HCT116 (cell line): Measurements from ENCODE around the gene ZNF335. TPM values are rescaled to one million over a fixed set of nuclear protein-coding genes. Genes with fewer than 3 reads are reported as not detected.

Experiments
- ATAC-seq: fragments of 200-7000 bp; cut with Tn5 transposase; 2 replicates; pipeline ENCODE4 v1.9.1; 2020; ENCODE audit warnings: mild to moderate bottlenecking, moderate library complexity
- BruUV-seq: library from RNA; stranded (reverse); fragments of 400-500 nt; replicated peaks from 2 replicates; lab custom pipeline; 2021; lab: Mats Ljungman, UMichigan
- CTCF ChIA-PET: fragments of 300-600 bp; sonication (Branson Sonifier 250); formaldehyde crosslinking; loops from one replicate; lab custom pipeline; 2021; ENCODE audit warnings: antibody characterized with exemption; lab: Charles Lee
- POLR2A ChIA-PET: fragments of 300-600, 350-600 bp; sonication (Branson Sonifier 250); formaldehyde crosslinking; loops from one replicate; lab custom pipeline; 2021; ENCODE audit warnings: antibody characterized with exemption; lab: Charles Lee
- RAD21 ChIA-PET, 2 experiments: fragments of 300-600 bp; sonication (Branson Sonifier 250); formaldehyde crosslinking; loops; one replicate each; lab custom pipeline; 2023; ENCODE audit warnings: low total read pairs in 2 of 2; ENCODE audit not compliant: uncharacterized antibody in 2 of 2, unreplicated experiment in 2 of 2, low non-redundant PET in 1 of 2; lab: Charles Lee
- DNase-seq: peaks from one replicate; pipeline ENCODE4 v3.0.0-alpha.2; 2010; ENCODE audit warnings: low read depth, low spot score
- H2AFZ ChIP-seq: fragments of 200-600 bp; shearing (Covaris generic), sonication (generic); 2 replicates; pipeline ENCODE4 v1.6.1; 2017; ENCODE audit warnings: low read depth, mixed run types, mixed read lengths, antibody characterized with exemption, low read length; ENCODE audit not compliant: poor library complexity, severe bottlenecking
- H3K27ac ChIP-seq: 2 replicates; pipeline ENCODE4 v1.5.1; 2012; ENCODE audit warnings: low read depth, low read length
- H3K27me3 ChIP-seq: fragments of 200-600 bp; sonication (generic); 2 replicates; pipeline ENCODE4 v1.6.1; 2016; ENCODE audit warnings: mixed run types, low read length, mixed read lengths; ENCODE audit not compliant: insufficient read depth
- H3K36me3 ChIP-seq, 2 experiments: fragments of 200-500 bp in 1 of 2; fragments of 200-600 bp in 1 of 2; sonication (Bioruptor generic) in 1 of 2; sonication (generic) in 1 of 2; 2 replicates each; pipeline versions ENCODE4 v1.5.1 to v1.6.1; 2014 to 2016; ENCODE audit warnings: low read length in 2 of 2, inconsistent platforms in 1 of 2, mixed read lengths in 1 of 2, mixed run types in 1 of 2; ENCODE audit not compliant: insufficient read depth in 2 of 2, control insufficient read depth in 1 of 2
- H3K4me1 ChIP-seq, 2 experiments: fragments of 200-600 bp in 1 of 2; sonication (generic) in 1 of 2; 2 replicates each; pipeline versions ENCODE4 v1.5.1 to v1.6.1; 2012 to 2017; ENCODE audit warnings: low read length in 2 of 2, inconsistent platforms in 1 of 2, mild to moderate bottlenecking in 1 of 2, mixed read lengths in 1 of 2, mixed run types in 1 of 2, moderate library complexity in 1 of 2; ENCODE audit not compliant: insufficient read depth in 2 of 2, control insufficient read depth in 1 of 2
- H3K4me2 ChIP-seq: fragments of 200-600 bp; sonication (generic); 2 replicates; pipeline ENCODE4 v1.6.1; 2017; ENCODE audit warnings: mixed run types, low read length, mixed read lengths
- H3K4me3 ChIP-seq, 2 experiments: fragments of 200-600 bp in 1 of 2; sonication (generic) in 1 of 2; replicated peaks in 1 of 2; 2 replicates each; pipeline ENCODE4 v1.5.1; 2011 to 2016; ENCODE audit warnings: low read length in 2 of 2, control low read depth in 1 of 2, low read depth in 1 of 2, mild to moderate bottlenecking in 1 of 2, mixed read lengths in 1 of 2, mixed run types in 1 of 2
- H3K79me2 ChIP-seq: fragments of 200-600 bp; sonication (generic); 2 replicates; pipeline ENCODE4 v1.6.1; 2017; ENCODE audit warnings: mild to moderate bottlenecking, mixed run types, low read length, moderate library complexity, mixed read lengths; ENCODE audit not compliant: insufficient read depth
- H3K9ac ChIP-seq: fragments of 200-600 bp; sonication (generic); 2 replicates; pipeline ENCODE4 v1.6.1; 2016; ENCODE audit warnings: low read length, mixed read lengths
- H3K9me2 ChIP-seq: fragments of 200-600 bp; sonication (generic), shearing (Covaris generic); 2 replicates; pipeline ENCODE4 v1.6.1; 2017; ENCODE audit warnings: mixed run types, mild to moderate bottlenecking, moderate library complexity; ENCODE audit not compliant: insufficient read depth
- H3K9me3 ChIP-seq, 2 experiments: fragments of 200-500 bp in 1 of 2; fragments of 200-600 bp in 1 of 2; sonication (Bioruptor generic) in 1 of 2; sonication (generic) in 1 of 2; 2 replicates each; pipeline ENCODE4 v1.6.1; 2014 to 2017; ENCODE audit warnings: low read length in 2 of 2, mixed read lengths in 2 of 2, inconsistent platforms in 1 of 2, low read depth in 1 of 2, mild to moderate bottlenecking in 1 of 2, mixed run types in 1 of 2, moderate library complexity in 1 of 2; ENCODE audit not compliant: control insufficient read depth in 1 of 2, insufficient read depth in 1 of 2
- H4K20me1 ChIP-seq: fragments of 200-600 bp; sonication (generic), shearing (Covaris generic); 2 replicates; pipeline ENCODE4 v1.6.1; 2017; ENCODE audit warnings: mixed run types, mild to moderate bottlenecking, moderate library complexity; ENCODE audit not compliant: insufficient read depth
- CBX3 ChIP-seq: IDR thresholded peaks from 2 replicates; pipeline ENCODE4 v1.6.1; 2012; ENCODE audit warnings: low read depth
- CEBPB ChIP-seq: IDR thresholded peaks from 2 replicates; pipeline ENCODE4 v1.6.1; 2012; ENCODE audit warnings: low read depth
- EGR1 ChIP-seq: IDR thresholded peaks from 2 replicates; pipeline ENCODE4 v1.6.1; 2012; ENCODE audit warnings: low read depth
- EZH2phosphoT487 ChIP-seq: fragments of 200-600 bp; IDR thresholded peaks from 2 replicates; pipeline ENCODE4 v1.6.1; 2018; ENCODE audit warnings: antibody characterized with exemption, borderline replicate concordance
- FOSL1 ChIP-seq: IDR thresholded peaks from 2 replicates; pipeline ENCODE4 v1.6.1; 2012; ENCODE audit warnings: low read depth
- JUND ChIP-seq: IDR thresholded peaks from 2 replicates; pipeline ENCODE4 v1.6.1; 2012
- POLR2AphosphoS5 ChIP-seq: IDR thresholded peaks from 2 replicates; pipeline ENCODE4 v1.6.1; 2011; ENCODE audit warnings: mild to moderate bottlenecking, low read depth, low read length, moderate library complexity
- RAD21 ChIP-seq: IDR thresholded peaks from 2 replicates; pipeline ENCODE4 v1.6.1; 2012; ENCODE audit warnings: low read depth, mild to moderate bottlenecking
- SIN3A ChIP-seq: IDR thresholded peaks from 2 replicates; pipeline ENCODE4 v1.6.1; 2012; ENCODE audit warnings: low read depth
- SP1 ChIP-seq: IDR thresholded peaks from 2 replicates; pipeline ENCODE4 v1.6.1; 2012; ENCODE audit warnings: low read depth
- SRF ChIP-seq: IDR thresholded peaks from 2 replicates; pipeline ENCODE4 v1.6.1; 2012; ENCODE audit warnings: low read depth
- TCF7L2 ChIP-seq: IDR thresholded peaks from 2 replicates; pipeline ENCODE4 v1.7.0; 2011; ENCODE audit warnings: borderline replicate concordance, inconsistent platforms; ENCODE audit not compliant: insufficient read depth, insufficient read length; ENCODE audit errors: extremely low read depth
- YY1 ChIP-seq: IDR thresholded peaks from 2 replicates; pipeline ENCODE4 v1.6.1; 2011; ENCODE audit warnings: low read length, low read depth, moderate library complexity, mild to moderate bottlenecking; ENCODE audit not compliant: insufficient replicate concordance; ENCODE audit errors: extremely low read depth
- ZFX ChIP-seq: fragments of 450-650 bp; IDR thresholded peaks from 2 replicates; pipeline ENCODE4 v1.6.1; 2017
- ZNF274 ChIP-seq: fragments of 200-500 bp; sonication (Bioruptor generic); IDR thresholded peaks from 2 replicates; pipeline ENCODE4 v1.6.1; 2014; ENCODE audit warnings: mild to moderate bottlenecking, low read depth, low read length, inconsistent platforms
- intact Hi-C: fragments of 100-400 bp; cut with micrococcal nuclease; formaldehyde crosslinking; loops from 2 replicates; pipeline ENCODE4 v1.10.0; 2022
- total RNA-seq: library from RNA; stranded (reverse); gene quantifications from one replicate; pipeline ENCODE4 v1.2.1, GENCODE V29; 2021; ENCODE audit not compliant: unreplicated experiment
- TF ChIP-seq, protein P1 (sequence below): IDR thresholded peaks from 2 replicates; pipeline ENCODE4 v1.6.1; 2012; ENCODE audit warnings: low read depth
- TF ChIP-seq, protein P2 (sequence below), 3 experiments: fragments of 200-600 bp in 1 of 3; sonication (generic) in 1 of 3; IDR thresholded peaks in 2 of 3; conservative IDR thresholded peaks in 1 of 3; 2 replicates each; pipeline ENCODE4 v1.5.1; 2012 to 2017; ENCODE audit warnings: low read depth in 2 of 3, low read length in 2 of 3, antibody characterized with exemption in 1 of 3, borderline replicate concordance in 1 of 3, control low read depth in 1 of 3, mild to moderate bottlenecking in 1 of 3, mixed read lengths in 1 of 3, mixed run types in 1 of 3, moderate library complexity in 1 of 3; ENCODE audit not compliant: insufficient read depth in 1 of 3
- TF ChIP-seq, protein P3 (sequence below): IDR thresholded peaks from 2 replicates; pipeline ENCODE4 v1.6.1; 2012

ZNF335 gene
- total RNA-seq, 1 experiment from 2014 or later, result 20.8 TPM

DNA sequence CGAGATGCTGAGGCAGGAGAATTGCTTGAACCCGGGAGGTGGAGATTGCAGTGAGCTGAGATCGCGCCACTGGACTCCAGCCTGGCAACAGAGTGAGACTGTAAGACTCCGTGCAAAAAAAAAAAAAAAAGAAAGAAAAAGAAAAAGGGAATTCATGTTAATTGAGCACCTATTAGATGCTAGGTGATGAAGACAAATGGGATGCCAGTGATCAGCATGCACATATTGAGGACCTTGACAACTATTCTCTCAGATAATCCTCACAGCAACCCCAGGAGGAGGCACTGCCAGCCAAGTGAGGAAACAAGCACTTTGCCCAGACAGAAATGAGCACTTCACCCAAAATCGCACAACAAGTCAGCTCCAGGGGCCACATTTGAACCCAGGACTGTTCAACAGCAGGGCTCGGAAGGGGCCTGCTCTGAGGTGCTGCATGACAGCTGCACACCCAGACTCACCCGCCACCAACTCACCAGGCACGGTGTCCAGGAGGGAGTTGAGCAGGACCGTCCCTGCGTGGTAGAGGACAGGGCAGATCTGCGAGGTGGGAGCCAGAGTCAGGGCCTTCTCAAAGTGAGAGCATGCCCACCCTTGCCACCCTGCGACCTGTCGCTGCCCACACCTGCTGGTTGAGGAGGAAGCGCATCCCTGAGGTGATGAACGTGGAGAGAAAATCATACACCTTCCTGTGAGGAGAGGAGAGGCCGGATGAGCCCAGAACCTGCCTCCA lies 64.6 kb downstream of the ZNF335 start:
- no peak overlapping the region for H3K27ac ChIP-seq
- H3K79me2 ChIP-seq, result no peaks in the 10 kb centered on the region
- H3K4me3 ChIP-seq, result no peak overlapping the region
- no peak overlapping the region for H3K4me2 ChIP-seq
- ATAC-seq (no peak), DNase-seq (no peak)
- no peaks in the 10 kb centered on the region for H3K27me3 ChIP-seq
- H3K4me1 ChIP-seq, result peaks cover 5 to 33% of the 10 kb centered on the region in 2 experiments
- no peaks in the 10 kb centered on the region for H3K36me3 ChIP-seq
- CTCF ChIA-PET, result no interaction called here
- RAD21 ChIA-PET, result no interaction called here
- H4K20me1 ChIP-seq, result no peaks in the 10 kb centered on the region
- TF ChIP-seq RAD21 (no peak), YY1 (no peak), POLR2AphosphoS5 (no peak), EZH2phosphoT487 (no peak), ZNF274 (no peak), CEBPB (no peak), SIN3A (no peak), SRF (no peak), TCF7L2 (no peak), SP1 (no peak), FOSL1 (no peak), CBX3 (no peak), JUND (no peak), ZFX (no peak), EGR1 (no peak)
- TF ChIP-seq, protein P1, sequence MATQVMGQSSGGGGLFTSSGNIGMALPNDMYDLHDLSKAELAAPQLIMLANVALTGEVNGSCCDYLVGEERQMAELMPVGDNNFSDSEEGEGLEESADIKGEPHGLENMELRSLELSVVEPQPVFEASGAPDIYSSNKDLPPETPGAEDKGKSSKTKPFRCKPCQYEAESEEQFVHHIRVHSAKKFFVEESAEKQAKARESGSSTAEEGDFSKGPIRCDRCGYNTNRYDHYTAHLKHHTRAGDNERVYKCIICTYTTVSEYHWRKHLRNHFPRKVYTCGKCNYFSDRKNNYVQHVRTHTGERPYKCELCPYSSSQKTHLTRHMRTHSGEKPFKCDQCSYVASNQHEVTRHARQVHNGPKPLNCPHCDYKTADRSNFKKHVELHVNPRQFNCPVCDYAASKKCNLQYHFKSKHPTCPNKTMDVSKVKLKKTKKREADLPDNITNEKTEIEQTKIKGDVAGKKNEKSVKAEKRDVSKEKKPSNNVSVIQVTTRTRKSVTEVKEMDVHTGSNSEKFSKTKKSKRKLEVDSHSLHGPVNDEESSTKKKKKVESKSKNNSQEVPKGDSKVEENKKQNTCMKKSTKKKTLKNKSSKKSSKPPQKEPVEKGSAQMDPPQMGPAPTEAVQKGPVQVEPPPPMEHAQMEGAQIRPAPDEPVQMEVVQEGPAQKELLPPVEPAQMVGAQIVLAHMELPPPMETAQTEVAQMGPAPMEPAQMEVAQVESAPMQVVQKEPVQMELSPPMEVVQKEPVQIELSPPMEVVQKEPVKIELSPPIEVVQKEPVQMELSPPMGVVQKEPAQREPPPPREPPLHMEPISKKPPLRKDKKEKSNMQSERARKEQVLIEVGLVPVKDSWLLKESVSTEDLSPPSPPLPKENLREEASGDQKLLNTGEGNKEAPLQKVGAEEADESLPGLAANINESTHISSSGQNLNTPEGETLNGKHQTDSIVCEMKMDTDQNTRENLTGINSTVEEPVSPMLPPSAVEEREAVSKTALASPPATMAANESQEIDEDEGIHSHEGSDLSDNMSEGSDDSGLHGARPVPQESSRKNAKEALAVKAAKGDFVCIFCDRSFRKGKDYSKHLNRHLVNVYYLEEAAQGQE, result no peak
- TF ChIP-seq, protein P2, sequence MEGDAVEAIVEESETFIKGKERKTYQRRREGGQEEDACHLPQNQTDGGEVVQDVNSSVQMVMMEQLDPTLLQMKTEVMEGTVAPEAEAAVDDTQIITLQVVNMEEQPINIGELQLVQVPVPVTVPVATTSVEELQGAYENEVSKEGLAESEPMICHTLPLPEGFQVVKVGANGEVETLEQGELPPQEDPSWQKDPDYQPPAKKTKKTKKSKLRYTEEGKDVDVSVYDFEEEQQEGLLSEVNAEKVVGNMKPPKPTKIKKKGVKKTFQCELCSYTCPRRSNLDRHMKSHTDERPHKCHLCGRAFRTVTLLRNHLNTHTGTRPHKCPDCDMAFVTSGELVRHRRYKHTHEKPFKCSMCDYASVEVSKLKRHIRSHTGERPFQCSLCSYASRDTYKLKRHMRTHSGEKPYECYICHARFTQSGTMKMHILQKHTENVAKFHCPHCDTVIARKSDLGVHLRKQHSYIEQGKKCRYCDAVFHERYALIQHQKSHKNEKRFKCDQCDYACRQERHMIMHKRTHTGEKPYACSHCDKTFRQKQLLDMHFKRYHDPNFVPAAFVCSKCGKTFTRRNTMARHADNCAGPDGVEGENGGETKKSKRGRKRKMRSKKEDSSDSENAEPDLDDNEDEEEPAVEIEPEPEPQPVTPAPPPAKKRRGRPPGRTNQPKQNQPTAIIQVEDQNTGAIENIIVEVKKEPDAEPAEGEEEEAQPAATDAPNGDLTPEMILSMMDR (IDR thresholded peaks at IDR 0.05 in 2 of 3, conservative IDR thresholded peaks at IDR 0.05 in 1 of 3; ENCODE audit: borderline replicate concordance in 1 of 3, insufficient read depth in 1 of 3, low read depth in 2 of 3, low read length in 2 of 3), result no peak
- TF ChIP-seq, protein P3, sequence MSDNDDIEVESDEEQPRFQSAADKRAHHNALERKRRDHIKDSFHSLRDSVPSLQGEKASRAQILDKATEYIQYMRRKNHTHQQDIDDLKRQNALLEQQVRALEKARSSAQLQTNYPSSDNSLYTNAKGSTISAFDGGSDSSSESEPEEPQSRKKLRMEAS, result no peak
- H2AFZ ChIP-seq, result no peak overlapping the region
- POLR2A ChIA-PET, result no interaction called here
- H3K9me2 ChIP-seq, result no peaks in the 10 kb centered on the region
- intact Hi-C loops, result no loop called here
- no peak overlapping the region for H3K9ac ChIP-seq
- H3K9me3 ChIP-seq, result no peaks in the 10 kb centered on the region
- BruUV-seq, result no TSS peak
